ENCODE results near the gene KCNQ5.

The KCNQ5 gene

GRCh38 chr6:73028124-73028766 lies 406.4 kb downstream of the KCNQ5 start:
- peak; percentile 10 for DNase-seq

- DNase-seq: no peak
These were observed 407.1 kb downstream of the KCNQ5 start for GRCh38 chr6:73028893-73029450.

DNA sequence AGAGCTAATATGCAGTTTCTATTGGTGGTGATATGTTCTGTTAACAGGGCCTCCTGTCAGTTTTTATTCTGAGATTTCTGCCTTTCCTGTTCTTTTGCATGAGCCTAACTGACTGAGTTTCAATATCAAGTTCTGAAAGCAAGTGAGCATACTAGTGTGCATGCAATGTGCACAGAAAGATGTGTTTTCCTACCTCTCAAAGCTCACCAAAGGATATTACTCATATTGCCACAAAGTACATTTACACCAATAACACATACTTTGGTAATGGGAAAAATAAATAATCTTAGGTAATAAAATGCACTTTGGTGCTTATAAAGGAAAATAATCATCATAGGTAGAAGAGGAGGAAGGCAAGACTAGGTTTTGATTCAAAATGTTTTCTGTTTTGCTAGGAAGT lies 408.4 kb downstream of the KCNQ5 start:
- no peak for DNase-seq

GRCh38 chr6:73030791-73031782 lies 409.2 kb downstream of the KCNQ5 start:
- DNase-seq: no peak

DNA sequence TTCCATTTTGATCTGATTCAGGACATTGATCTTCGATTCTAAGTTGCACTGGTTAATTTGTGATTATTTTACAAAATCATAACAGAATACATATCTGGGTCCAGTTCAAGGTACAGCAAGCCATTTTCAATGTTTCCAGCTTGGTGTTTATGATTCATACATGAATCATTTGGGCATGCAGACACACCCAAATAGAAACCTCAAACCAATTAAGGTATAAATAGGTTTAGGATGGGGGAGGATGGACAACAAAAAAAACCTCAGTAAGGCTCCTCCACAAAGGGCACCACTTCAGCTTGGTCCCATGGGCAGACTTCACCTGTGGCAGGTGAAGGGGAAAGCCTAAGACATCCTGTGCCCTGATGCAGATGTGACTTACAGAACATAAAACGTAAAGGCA lies 410.7 kb downstream of the KCNQ5 start:
- no peak for DNase-seq

DNA sequence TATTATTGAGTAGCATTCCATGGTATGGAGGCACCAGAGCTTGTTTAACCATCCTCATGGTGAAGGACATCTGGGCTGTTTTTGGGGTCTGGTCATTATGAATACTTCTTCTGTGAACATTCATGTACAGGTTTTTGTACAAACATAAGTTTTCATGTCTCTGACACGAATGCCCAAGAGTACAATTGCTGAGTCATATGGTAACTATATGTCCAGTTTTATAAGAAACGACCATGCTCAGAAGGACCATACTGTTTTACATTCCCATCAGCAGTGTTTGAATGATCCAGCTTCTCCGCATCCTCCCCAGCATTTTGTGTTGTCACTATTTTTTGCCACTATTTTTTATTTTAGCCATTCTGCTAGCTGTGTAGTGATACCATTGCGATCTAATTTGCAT lies 414.8 kb downstream of the KCNQ5 start:
- no peak for DNase-seq

GRCh38 chr6:73041051-73041450 lies 419.2 kb downstream of the KCNQ5 start:
- no peak for DNase-seq

- no peak for DNase-seq
These were observed 421.0 kb downstream of the KCNQ5 start for GRCh38 chr6:73042892-73043291.

- DNase-seq: no peak
These were observed 421.6 kb downstream of the KCNQ5 start for GRCh38 chr6:73043446-73043845.

DNA sequence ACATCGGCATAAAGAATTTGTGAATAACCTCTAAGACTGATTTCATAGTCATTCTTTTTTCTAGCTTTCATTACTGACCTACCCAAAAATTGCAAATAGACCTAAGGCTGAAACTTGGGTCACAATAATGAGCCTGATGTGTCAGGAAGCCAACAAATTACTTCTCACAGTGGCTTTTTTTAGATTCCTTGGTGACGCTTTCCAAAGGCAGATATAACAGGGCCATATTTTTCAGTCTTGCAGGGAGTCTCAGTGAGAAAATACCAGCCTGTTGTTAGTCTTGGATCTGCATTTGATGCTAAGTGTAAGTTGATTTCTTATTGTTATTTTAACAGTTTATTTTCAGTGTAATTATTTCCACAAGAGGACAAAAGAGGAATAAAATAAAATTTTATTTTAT lies 423.7 kb downstream of the KCNQ5 start:
- DNase-seq: no peak

DNA sequence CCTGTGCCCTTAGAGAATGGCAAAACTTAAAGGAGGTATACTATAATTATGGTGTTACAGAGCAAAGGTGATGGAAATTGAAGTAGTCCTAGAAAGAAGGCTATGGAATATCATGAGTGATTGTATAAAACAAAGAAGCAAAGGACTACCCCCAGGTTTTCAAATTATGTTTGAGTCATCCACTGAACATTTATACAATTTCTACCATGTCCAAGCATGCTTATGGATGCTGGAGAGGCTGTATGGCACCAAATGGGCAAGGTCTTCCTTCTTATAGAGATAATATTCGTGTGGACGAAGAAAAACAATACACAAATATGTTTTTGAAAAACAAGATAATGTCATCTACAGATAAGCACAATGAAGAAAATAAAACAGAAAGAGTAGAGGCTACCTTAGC lies 425.9 kb downstream of the KCNQ5 start:
- no peak for DNase-seq

GRCh38 chr6:73049971-73050594 lies 428.2 kb downstream of the KCNQ5 start:
- no peak for DNase-seq

GRCh38 chr6:73050706-73051105 lies 428.8 kb downstream of the KCNQ5 start:
- DNase-seq: no peak

- no peak for DNase-seq
These were observed 429.3 kb downstream of the KCNQ5 start for GRCh38 chr6:73051147-73051546.

DNA sequence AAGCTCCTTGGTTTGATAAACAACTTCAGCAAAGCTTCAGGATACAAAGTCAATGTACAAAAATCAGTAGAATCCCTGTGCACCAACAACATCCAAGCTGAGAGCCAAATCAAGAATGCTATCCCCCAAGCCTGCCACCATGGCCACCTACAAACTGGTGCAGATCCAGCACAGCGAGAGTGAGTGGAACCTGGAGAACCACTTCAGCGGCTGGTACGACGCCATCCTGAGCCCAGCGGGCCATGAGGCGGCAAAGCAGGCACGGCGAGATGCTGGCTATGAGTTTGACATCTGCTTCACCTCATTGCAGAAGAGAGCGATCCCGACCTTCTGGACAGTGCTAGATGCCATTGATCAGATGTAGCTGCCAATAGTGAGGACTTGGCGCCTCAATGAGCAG lies 433.1 kb downstream of the KCNQ5 start:
- DNase-seq: no peak

DNA sequence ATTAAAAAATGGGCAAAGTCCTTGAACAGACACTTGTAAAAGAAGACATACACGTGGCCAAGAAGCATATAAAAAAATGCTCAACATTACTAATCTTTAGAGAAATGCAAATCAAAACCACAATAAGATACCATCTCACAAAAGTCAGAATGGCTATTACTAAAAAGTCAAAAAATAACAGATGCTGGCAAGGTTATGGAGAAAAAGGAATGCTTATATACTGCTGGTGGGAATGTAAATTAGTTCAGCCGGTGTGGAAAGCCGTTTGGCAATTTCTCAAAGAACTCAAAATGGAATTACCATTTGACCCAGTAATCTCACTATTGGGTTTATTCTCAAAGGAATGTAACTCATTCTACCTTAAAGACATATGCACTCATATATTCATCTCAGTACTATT lies 436.9 kb downstream of the KCNQ5 start:
- DNase-seq: no peak

- DNase-seq: no peak
These were observed 440.3 kb downstream of the KCNQ5 start for GRCh38 chr6:73062130-73062529.

- DNase-seq: no peak
These were observed 441.0 kb downstream of the KCNQ5 start for GRCh38 chr6:73062837-73063236.

DNA sequence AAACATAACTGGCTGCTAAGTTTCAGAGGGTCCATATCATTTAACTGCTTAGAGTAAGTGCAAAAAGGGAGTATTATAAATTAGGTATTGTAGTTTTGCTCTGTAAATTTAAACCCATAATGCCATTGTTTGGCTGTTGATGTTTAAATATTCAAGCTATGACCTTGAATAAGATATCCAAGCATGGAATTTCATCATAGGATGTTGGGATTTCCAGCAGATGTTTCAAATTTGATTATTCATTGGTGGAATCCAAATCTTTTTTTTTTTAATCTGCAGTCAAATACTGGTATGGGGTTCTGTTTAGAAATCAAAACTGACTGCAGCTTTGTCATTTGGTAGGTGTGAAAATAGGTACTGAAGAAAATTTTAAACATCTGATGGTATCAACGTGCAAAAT lies 442.4 kb downstream of the KCNQ5 start:
- DNase-seq: no peak

GRCh38 chr6:73073238-73073637 lies 451.4 kb downstream of the KCNQ5 start:
- peak; percentile 5 for DNase-seq

DNA sequence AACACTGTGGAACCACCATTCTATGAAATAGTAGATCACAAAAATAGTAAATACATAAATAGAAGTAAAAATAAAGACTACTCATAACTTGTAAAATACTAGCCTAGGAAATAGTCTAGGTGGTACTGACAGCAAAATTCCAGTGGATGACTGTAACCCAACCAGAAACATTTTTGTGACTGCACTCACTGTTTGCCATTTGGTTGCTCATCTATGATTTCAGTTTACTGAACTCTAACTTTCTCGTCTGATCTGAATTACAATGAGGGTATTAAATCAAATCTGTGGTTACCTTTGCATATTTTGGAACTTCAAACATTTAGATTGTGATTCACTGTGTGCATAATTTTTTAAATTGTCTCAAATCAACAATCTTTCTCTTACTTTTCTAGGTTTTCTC lies 452.3 kb downstream of the KCNQ5 start:
- no peak for DNase-seq

DNA sequence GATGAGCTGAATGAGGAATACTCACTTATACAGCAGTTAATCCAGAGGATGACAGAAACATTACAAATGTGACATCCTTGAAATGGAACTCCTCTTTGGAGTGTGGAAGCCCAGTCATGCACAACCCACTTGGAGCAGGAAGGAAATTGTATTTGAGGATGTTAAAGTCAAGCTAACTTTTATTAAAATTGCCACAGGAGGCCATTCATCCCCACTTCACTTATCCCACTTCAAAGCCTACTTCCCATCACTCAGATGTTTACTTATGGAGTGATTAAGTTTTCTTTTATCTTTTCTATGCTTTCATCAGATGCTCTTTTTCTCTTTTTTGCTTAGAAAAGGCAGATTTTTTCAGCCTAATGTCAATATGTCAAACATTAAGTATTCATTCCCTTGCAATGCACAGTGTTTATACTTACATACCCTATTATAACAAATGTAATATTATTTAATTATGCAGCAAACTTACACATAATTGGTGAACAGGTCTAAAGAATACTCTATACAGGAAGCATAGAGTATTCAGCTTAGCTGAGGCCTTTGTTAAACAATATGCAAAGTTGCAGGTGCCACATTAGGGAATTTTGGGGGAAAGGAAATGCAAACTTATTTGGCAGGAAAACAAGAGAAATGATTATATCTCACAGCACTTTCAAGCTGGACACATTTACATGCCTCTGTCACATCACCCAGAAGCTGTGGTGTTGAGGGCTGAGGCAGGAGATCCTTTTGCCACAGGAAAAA lies 454.5 kb downstream of the KCNQ5 start:
- no peak for DNase-seq
